Neutrophil (primary cell): ENCODE results near the gene RNF26.

Experiments used
- H3K27ac ChIP-seq: fragments of 200-600 bp; sonication (generic); 2 replicates; pipeline ENCODE4 v1.5.1; 2016; ENCODE audit warnings: mild to moderate bottlenecking, moderate library complexity
- H3K27me3 ChIP-seq: fragments of 200-600 bp; sonication (generic); 2 replicates; pipeline ENCODE4 v1.6.0; 2016; ENCODE audit warnings: mild to moderate bottlenecking
- H3K36me3 ChIP-seq: fragments of 200-600 bp; sonication (generic); 2 replicates; pipeline ENCODE4 v1.5.1; 2017
- H3K4me1 ChIP-seq, 2 experiments: fragments of 200-600 bp in 1 of 2; sonication (generic) in 1 of 2; 1 replicate in 1 of 2; 2 replicates in 1 of 2; pipeline versions ENCODE4 v1.5.1 to v1.6.1; 2013 to 2016; ENCODE audit warnings: low read depth in 1 of 2, low read length in 1 of 2, mild to moderate bottlenecking in 1 of 2, moderate library complexity in 1 of 2; ENCODE audit not compliant: control insufficient read depth in 1 of 2, insufficient read depth in 1 of 2
- H3K4me3 ChIP-seq, 2 experiments: fragments of 200-600 bp in 1 of 2; sonication (generic) in 1 of 2; 1 replicate in 1 of 2; 2 replicates in 1 of 2; pipeline ENCODE4 v1.5.1; 2013 to 2016; ENCODE audit warnings: low read depth in 1 of 2, low read length in 1 of 2, mild to moderate bottlenecking in 1 of 2, moderate library complexity in 1 of 2
- H3K9me3 ChIP-seq: fragments of 200-600 bp; sonication (generic); 2 replicates; pipeline ENCODE4 v1.5.1; 2016
- CTCF ChIP-seq: fragments of 200-600 bp; sonication (generic); IDR thresholded peaks from 2 replicates; pipeline ENCODE4 v1.5.1; 2016; ENCODE audit warnings: antibody characterized with exemption

RNF26 gene

DNA sequence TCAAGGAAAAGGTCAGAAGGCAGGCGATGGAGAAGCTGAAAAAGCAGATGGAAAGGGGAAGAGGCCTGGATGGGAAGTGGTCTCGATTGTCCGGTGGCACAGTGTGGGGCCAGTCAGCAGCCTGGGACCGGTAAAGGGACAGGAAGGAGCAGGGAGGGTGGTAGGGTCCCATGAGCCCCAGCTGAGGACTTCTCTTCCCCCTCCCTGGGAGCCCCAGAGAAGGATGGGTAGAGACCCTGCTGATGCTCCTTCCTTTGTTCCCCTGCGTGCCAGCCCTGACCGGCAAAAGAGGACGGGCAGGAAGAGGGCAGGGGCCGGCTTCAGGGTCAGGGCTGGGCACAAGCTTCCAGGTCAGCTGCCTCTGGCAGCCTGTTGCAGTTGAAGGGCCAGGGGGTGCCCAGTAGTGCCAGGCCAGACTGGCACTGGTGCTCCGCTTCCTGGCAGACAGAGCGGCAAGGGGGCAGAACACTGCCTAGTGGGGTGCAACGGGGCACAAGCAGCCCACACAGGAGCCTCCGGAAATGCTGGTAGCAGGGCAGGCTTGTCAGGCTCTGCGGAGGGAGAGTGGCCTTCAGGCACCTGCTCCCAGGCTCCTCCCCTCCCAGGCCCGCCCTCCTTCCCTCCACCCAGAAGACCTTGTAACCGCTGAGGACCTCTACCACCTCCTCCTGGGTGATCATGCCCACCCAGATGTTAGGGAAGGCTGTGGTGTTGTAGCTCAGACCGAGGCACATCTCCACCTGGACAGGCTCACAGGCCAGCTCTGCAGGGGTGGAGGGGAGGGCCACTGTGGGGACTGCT lies 7.1 kb downstream of the RNF26 start:
- Histone ChIP-seq H3K9me3 (no peaks in the 10 kb centered on the region), H3K4me1 (peaks cover 14 to 25% of the 10 kb centered on the region in 2 experiments), H3K27me3 (peaks cover 82% of the 10 kb centered on the region), H3K36me3 (no peaks in the 10 kb centered on the region), H3K4me3 (no peak overlapping the region), H3K27ac (no peak overlapping the region)
- TF ChIP-seq CTCF = no peak

DNA sequence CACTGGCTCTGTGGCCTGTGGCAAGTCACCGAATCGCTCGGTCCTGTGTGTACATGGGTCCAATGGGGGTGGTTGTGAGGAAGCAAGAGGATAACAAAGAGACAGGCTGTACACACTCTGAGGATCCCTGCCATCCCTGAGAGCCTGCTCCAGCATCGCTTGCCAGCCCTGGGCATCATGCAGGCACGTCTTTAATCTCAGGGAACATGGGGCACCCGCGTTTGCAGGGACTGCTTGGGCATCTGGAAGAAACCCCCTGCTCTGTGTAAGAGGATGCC lies 7.6 kb downstream of the RNF26 start:
- TF ChIP-seq CTCF = no peak
- H3K9me3 ChIP-seq = no peaks in the 10 kb centered on the region
- no peak overlapping the region for H3K27ac ChIP-seq
- peaks cover 14 to 25% of the 10 kb centered on the region in 2 experiments for H3K4me1 ChIP-seq
- H3K36me3 ChIP-seq = no peaks in the 10 kb centered on the region
- H3K4me3 ChIP-seq = no peak overlapping the region
- H3K27me3 ChIP-seq = peaks cover 87% of the 10 kb centered on the region

DNA sequence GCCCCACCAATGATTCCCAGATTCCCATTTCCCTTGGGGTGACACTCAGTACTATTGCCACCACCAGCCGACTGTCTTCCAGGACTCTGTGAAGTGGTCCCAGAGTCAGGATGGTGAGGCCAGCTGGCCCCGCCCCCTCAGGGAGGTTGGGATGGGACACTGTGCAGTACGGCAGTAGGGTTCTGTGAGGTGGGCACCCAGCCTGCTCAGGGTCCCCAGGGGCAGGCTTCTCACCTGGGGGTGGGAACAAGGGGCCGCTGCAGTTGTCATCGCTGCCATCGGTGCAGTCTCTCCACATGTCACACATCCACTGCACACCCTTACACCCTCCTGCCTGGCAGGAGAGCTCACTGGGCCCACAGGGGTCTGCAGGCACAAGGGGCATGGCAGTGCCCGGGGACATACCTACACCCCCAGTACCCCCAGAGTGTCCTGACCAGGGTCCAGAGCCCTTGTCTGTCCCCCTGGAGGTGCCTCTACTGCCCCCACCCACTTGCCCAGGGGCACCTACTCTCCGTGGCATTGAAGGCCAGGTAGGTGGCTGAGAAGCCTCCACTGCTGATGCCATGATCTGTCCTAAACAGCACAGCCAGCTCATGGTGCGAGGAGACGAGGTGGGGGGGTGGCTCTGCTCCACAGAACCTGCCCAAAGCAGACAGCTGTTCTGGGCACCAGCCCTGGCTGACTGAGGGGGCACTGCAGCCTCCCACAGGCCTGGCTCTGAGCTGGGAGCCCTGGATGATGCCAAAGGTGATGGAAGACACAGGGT lies 8.2 kb downstream of the RNF26 start:
- H3K27ac ChIP-seq = no peak overlapping the region
- H3K36me3 ChIP-seq = no peaks in the 10 kb centered on the region
- H3K4me3 ChIP-seq = no peak overlapping the region
- no peak for TF ChIP-seq CTCF
- peaks cover 93% of the 10 kb centered on the region for H3K27me3 ChIP-seq
- H3K4me1 ChIP-seq = peaks cover 14 to 25% of the 10 kb centered on the region in 2 experiments
- H3K9me3 ChIP-seq = no peaks in the 10 kb centered on the region

GRCh38 chr11:119343726-119344125 lies 9.4 kb downstream of the RNF26 start:
- TF ChIP-seq CTCF = no peak
- Histone ChIP-seq H3K27ac (no peak overlapping the region), H3K27me3 (peaks cover 93% of the 10 kb centered on the region), H3K9me3 (no peaks in the 10 kb centered on the region), H3K36me3 (no peaks in the 10 kb centered on the region), H3K4me3 (no peak overlapping the region), H3K4me1 (peaks cover 14 to 20% of the 10 kb centered on the region in 2 experiments)

- Histone ChIP-seq H3K36me3 (no peaks in the 10 kb centered on the region), H3K27me3 (peaks cover 86% of the 10 kb centered on the region), H3K27ac (no peak overlapping the region), H3K9me3 (no peaks in the 10 kb centered on the region), H3K4me3 (no peak overlapping the region), H3K4me1 (peaks cover 13 to 19% of the 10 kb centered on the region in 2 experiments)
- TF ChIP-seq CTCF = no peak
Observed at GRCh38 chr11:119344291-119345010, 10.1 kb downstream of the RNF26 start.
